Epithelial cell of esophagus (primary cell): ENCODE results near the gene RGCC.

Experiments
- DNase-seq: peaks from one replicate; pipeline ENCODE4 v3.0.0; 2010; ENCODE audit warnings: low read depth
- H3K4me3 ChIP-seq: 2 replicates; pipeline ENCODE4 v1.5.1; 2011; ENCODE audit warnings: mild to moderate bottlenecking, low read length, control low read depth
- CTCF ChIP-seq: IDR thresholded peaks from 2 replicates; pipeline ENCODE4 v1.5.1; 2011; ENCODE audit warnings: low read depth, mild to moderate bottlenecking, low read length, control low read depth, inconsistent platforms; ENCODE audit not compliant: insufficient read depth; ENCODE audit errors: missing control alignments

RGCC gene

GRCh38 chr13:41496420-41497234, 39.3 kb downstream of the RGCC start:
- no peak for DNase-seq
- no peak overlapping the region for H3K4me3 ChIP-seq
- TF ChIP-seq CTCF, result no peak

DNA sequence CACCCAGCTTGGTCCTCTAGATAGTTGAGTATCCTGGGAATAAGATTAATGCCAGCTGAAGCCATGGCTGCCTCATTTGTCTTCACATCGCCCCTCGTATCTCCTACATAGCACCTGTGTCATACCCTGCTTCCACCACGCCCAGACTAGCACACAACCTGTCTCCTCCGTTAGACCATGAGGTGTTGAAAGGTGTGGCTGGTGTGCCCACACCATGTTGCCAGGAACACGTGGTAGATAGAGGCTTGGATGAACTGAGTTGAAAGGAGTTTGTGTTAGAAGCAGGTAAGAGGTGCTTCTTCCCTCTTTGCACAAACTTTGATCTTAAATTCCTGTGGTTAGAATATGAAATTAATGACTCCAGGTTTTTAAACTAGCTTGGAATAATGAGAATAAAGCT, 40.1 kb downstream of the RGCC start:
- TF ChIP-seq CTCF, result no peak
- DNase-seq, result no peak
- H3K4me3 ChIP-seq, result no peak overlapping the region

- no peak for TF ChIP-seq CTCF
- no peak for DNase-seq
- no peak overlapping the region for H3K4me3 ChIP-seq
These were observed 42.1 kb downstream of the RGCC start for GRCh38 chr13:41499452-41499851.

DNA sequence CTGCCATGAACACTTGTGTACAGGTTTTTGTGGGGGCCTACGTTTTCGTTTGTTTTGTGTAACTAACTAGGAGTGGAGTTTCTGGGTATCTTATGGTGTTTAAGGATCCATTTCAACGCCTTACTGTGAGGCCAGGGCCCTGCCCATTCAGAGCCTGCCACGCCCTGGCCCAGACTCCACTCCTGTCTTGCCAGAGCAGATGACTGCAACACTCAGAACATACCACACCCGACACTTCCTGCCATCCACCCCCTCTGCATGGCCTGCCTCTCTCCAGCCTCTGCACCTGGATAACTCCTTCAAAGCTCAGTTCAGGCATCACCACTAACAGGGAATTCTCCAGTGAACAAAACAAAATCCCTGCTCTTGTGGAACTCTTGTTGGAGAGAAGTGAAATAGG, 43.2 kb downstream of the RGCC start:
- no peak overlapping the region for H3K4me3 ChIP-seq
- no peak for TF ChIP-seq CTCF
- DNase-seq, result peak; percentile 78

- DNase-seq, result no peak
- H3K4me3 ChIP-seq, result no peak overlapping the region
- no peak for TF ChIP-seq CTCF
These were observed 43.9 kb downstream of the RGCC start for GRCh38 chr13:41501281-41501680.

DNA sequence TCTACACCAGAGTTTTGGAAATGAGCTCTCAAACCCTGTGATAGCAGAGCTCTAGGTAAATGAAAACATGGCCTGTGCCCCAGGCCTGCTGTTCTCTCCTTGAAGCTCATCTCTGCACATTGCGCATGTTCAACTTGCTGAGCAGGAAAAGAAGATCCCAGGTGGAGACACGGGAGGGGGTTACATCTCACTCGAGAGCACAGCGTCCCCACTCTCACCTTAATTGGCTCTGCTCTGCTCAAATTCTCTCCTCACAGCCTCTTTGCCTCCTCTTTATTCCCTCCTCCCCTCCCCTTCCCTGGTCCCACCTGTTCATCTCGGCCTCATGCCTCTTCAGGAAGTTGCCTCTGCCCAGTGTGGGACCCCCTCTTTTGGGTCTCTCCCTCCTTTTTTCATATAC, 44.7 kb downstream of the RGCC start:
- DNase-seq, result no peak
- no peak overlapping the region for H3K4me3 ChIP-seq
- TF ChIP-seq CTCF, result no peak

DNA sequence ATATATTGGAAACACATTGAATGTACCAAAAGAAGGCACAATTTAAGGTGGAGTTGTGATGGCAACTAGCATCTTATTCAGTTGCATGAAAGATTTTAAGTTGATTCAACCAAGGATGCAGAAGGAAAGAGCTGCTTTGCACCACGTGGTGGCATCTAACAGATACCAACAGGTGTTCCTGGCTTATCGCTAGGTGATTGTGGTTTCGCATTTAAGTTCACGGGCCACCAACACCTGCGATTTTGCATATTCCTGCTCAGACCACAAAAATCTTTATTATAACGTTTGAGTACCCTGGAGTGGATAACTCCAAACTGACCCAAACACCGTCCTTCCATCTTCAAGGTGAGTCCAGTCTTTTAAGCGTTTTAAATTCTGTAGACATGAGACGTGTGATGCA, 45.3 kb downstream of the RGCC start:
- DNase-seq, result no peak
- TF ChIP-seq CTCF, result no peak
- no peak overlapping the region for H3K4me3 ChIP-seq
